ENCODE data around the gene CTAGE6.
"Not testable (repeated sequence)": the region's sequence is repeated elsewhere in the genome, so short reads cannot be mapped to it uniquely, and the experiment has no call there.

The CTAGE6 gene

GRCh38 chr7:143757596-143757995, at the start of gene CTAGE6:
Gene CTAGE6 (minus strand): TSS chr7:143757696. CDS start chr7:143757658, 38 bp downstream.
- not testable (repeated sequence) for DNase-seq (ENCODE audit: low read depth)

GRCh38 chr7:143806664-143807071, 49.2 kb upstream of the CTAGE6 start:
- DNase-seq (ENCODE audit: low read depth) = not testable (repeated sequence)

- DNase-seq (ENCODE audit: low read depth) = not testable (repeated sequence)
Measured at GRCh38 chr7:143797896-143798290, 40.4 kb upstream of the CTAGE6 start.

- not testable (repeated sequence) for DNase-seq (ENCODE audit: low read depth)
Measured at GRCh38 chr7:143797119-143797895, 39.8 kb upstream of the CTAGE6 start.

- not testable (repeated sequence) for DNase-seq (ENCODE audit: low read depth)
Measured at GRCh38 chr7:143795653-143796052, 38.2 kb upstream of the CTAGE6 start.

- peak; percentile 1 for DNase-seq (ENCODE audit: low read depth)
Measured at GRCh38 chr7:143792633-143793032, 35.1 kb upstream of the CTAGE6 start.

GRCh38 chr7:143785415-143786182, 28.1 kb upstream of the CTAGE6 start:
- DNase-seq (ENCODE audit: low read depth) = not testable (repeated sequence)

GRCh38 chr7:143779591-143779990, 22.1 kb upstream of the CTAGE6 start:
- DNase-seq (ENCODE audit: low read depth) = not testable (repeated sequence)

GRCh38 chr7:143772738-143773468, 15.4 kb upstream of the CTAGE6 start:
- not testable (repeated sequence) for DNase-seq (ENCODE audit: low read depth)

GRCh38 chr7:143767531-143767930, 10.0 kb upstream of the CTAGE6 start:
- DNase-seq (ENCODE audit: low read depth) = not testable (repeated sequence)

GRCh38 chr7:143765678-143766077, 8.2 kb upstream of the CTAGE6 start:
- not testable (repeated sequence) for DNase-seq (ENCODE audit: low read depth)

GRCh38 chr7:143763065-143763464, 5.6 kb upstream of the CTAGE6 start:
- not testable (repeated sequence) for DNase-seq (ENCODE audit: low read depth)

- DNase-seq (ENCODE audit: low read depth) = not testable (repeated sequence)
Measured at GRCh38 chr7:143745340-143745739, 12.2 kb downstream of the CTAGE6 start.

- not testable (repeated sequence) for DNase-seq (ENCODE audit: low read depth)
Measured at GRCh38 chr7:143737037-143737819, 20.3 kb downstream of the CTAGE6 start.

GRCh38 chr7:143735962-143736361, 21.5 kb downstream of the CTAGE6 start:
- DNase-seq (ENCODE audit: low read depth) = no peak

GRCh38 chr7:143733876-143734275, 23.6 kb downstream of the CTAGE6 start:
- DNase-seq (ENCODE audit: low read depth) = no peak

- no peak for DNase-seq (ENCODE audit: low read depth)
Measured at GRCh38 chr7:143728333-143728862, 29.1 kb downstream of the CTAGE6 start.

GRCh38 chr7:143727561-143727960, 29.9 kb downstream of the CTAGE6 start:
- not testable (repeated sequence) for DNase-seq (ENCODE audit: low read depth)

GRCh38 chr7:143726143-143726542, 31.4 kb downstream of the CTAGE6 start:
- DNase-seq (ENCODE audit: low read depth) = not testable (repeated sequence)

- not testable (repeated sequence) for DNase-seq (ENCODE audit: low read depth)
Measured at GRCh38 chr7:143720335-143720734, 37.2 kb downstream of the CTAGE6 start.

- not testable (repeated sequence) for DNase-seq (ENCODE audit: low read depth)
Measured at GRCh38 chr7:143715543-143716193, 41.8 kb downstream of the CTAGE6 start.

Measured in stimulated activated CD8-positive, alpha-beta memory T cell treated with anti-CD3 and anti-CD28 coated beads, Interleukin-4, amount 100 ng/mL, for 24 hours (primary cell).